ENCODE results near the gene DFFB.

The DFFB gene

GRCh38 chr1:3898994-3899753, 41.9 kb downstream of the DFFB start:
- H3K27me3 ChIP-seq (ENCODE audit: control insufficient read depth in 5 of 5, insufficient read depth in 4 of 5, low read length in 5 of 5), result peaks cover 0 to 4% (median 0%) of the 10 kb centered on the region in 5 donors
- peak overlapping the region; percentile 16 to 92 (median 90) for H3K9ac ChIP-seq (ENCODE audit: low read length in 5 of 5)
- peaks cover 0 to 14% (median 4%) of the 10 kb centered on the region in 5 donors for H3K9me3 ChIP-seq (ENCODE audit: control insufficient read depth in 5 of 5, low read length in 5 of 5)
- peak overlapping the region; percentile 94 for H3K27ac ChIP-seq (ENCODE audit: low read depth, low read length)
- peaks cover 0 to 15% (median 6%) of the 10 kb centered on the region in 5 donors for H3K36me3 ChIP-seq (ENCODE audit: control insufficient read depth in 5 of 5, insufficient read depth in 5 of 5, low read length in 5 of 5)
- H3K4me1 ChIP-seq (ENCODE audit: control insufficient read depth in 5 of 5, insufficient read depth in 5 of 5, low read length in 5 of 5), result peaks cover 7 to 19% (median 10%) of the 10 kb centered on the region in 5 donors
- H3K4me3 ChIP-seq (ENCODE audit: low read depth in 1 of 5, low read length in 5 of 5), result peak overlapping the region; percentile 84 to 99 (median 93)

GRCh38 chr1:3899754-3900149, 42.5 kb downstream of the DFFB start:
- peak overlapping the region; percentile 16 to 92 (median 90) for H3K9ac ChIP-seq (ENCODE audit: low read length in 5 of 5)
- peaks cover 0 to 4% (median 0%) of the 10 kb centered on the region in 5 donors for H3K27me3 ChIP-seq (ENCODE audit: control insufficient read depth in 5 of 5, insufficient read depth in 4 of 5, low read length in 5 of 5)
- H3K4me1 ChIP-seq (ENCODE audit: control insufficient read depth in 5 of 5, insufficient read depth in 5 of 5, low read length in 5 of 5), result peaks cover 7 to 19% (median 10%) of the 10 kb centered on the region in 5 donors
- peaks cover 0 to 14% (median 4%) of the 10 kb centered on the region in 5 donors for H3K9me3 ChIP-seq (ENCODE audit: control insufficient read depth in 5 of 5, low read length in 5 of 5)
- peak overlapping the region; percentile 94 for H3K27ac ChIP-seq (ENCODE audit: low read depth, low read length)
- H3K36me3 ChIP-seq (ENCODE audit: control insufficient read depth in 5 of 5, insufficient read depth in 5 of 5, low read length in 5 of 5), result peaks cover 0 to 13% (median 4%) of the 10 kb centered on the region in 5 donors
- H3K4me3 ChIP-seq (ENCODE audit: low read depth in 1 of 5, low read length in 5 of 5), result peak overlapping the region; percentile 84 to 99 (median 93)

GRCh38 chr1:3900150-3900968, 43.1 kb downstream of the DFFB start, which contains the start of gene C1orf174:
TSS of gene C1orf174 (minus strand) at chr1:3900272. CDS start at chr1:3900186, 86 bp downstream.
- H3K27ac ChIP-seq (ENCODE audit: low read depth, low read length), result peak within 1 kb of the TSS; percentile 94
- H3K4me1 ChIP-seq (ENCODE audit: control insufficient read depth in 5 of 5, insufficient read depth in 5 of 5, low read length in 5 of 5), result peaks cover 7 to 19% (median 10%) of the 10 kb centered on the region in 5 donors
- peaks cover 0 to 4% (median 0%) of the 10 kb centered on the region in 5 donors for H3K27me3 ChIP-seq (ENCODE audit: control insufficient read depth in 5 of 5, insufficient read depth in 4 of 5, low read length in 5 of 5)
- peaks cover 0 to 7% (median 0%) of the 10 kb centered on the region in 5 donors for H3K36me3 ChIP-seq (ENCODE audit: control insufficient read depth in 5 of 5, insufficient read depth in 5 of 5, low read length in 5 of 5)
- H3K4me3 ChIP-seq (ENCODE audit: low read depth in 1 of 5, low read length in 5 of 5), result peak within 1 kb of the TSS; percentile 84 to 99 (median 93)
- peaks cover 0 to 14% (median 4%) of the 10 kb centered on the region in 5 donors for H3K9me3 ChIP-seq (ENCODE audit: control insufficient read depth in 5 of 5, low read length in 5 of 5)
- H3K9ac ChIP-seq (ENCODE audit: low read length in 5 of 5), result peak within 1 kb of the TSS; percentile 84 to 92 (median 90)

- Histone ChIP-seq H3K27me3 (ENCODE audit: control insufficient read depth in 5 of 5, insufficient read depth in 4 of 5, low read length in 5 of 5) (peaks cover 0 to 4% (median 1%) of the 10 kb centered on the region in 5 donors), H3K4me3 (ENCODE audit: low read depth in 1 of 5, low read length in 5 of 5) (peak overlapping the region in 4 of 5 donors; percentile 84 to 99 (median 95)), H3K27ac (ENCODE audit: low read depth, low read length) (peak overlapping the region; percentile 94), H3K36me3 (ENCODE audit: control insufficient read depth in 5 of 5, insufficient read depth in 5 of 5, low read length in 5 of 5) (no peaks in the 10 kb centered on the region), H3K9ac (ENCODE audit: low read length in 5 of 5) (peak overlapping the region in 4 of 5 donors; percentile 69 to 92 (median 88)), H3K9me3 (ENCODE audit: control insufficient read depth in 5 of 5, low read length in 5 of 5) (peaks cover 0 to 14% (median 4%) of the 10 kb centered on the region in 5 donors), H3K4me1 (ENCODE audit: control insufficient read depth in 5 of 5, insufficient read depth in 5 of 5, low read length in 5 of 5) (peaks cover 7 to 19% (median 10%) of the 10 kb centered on the region in 5 donors)
Measured at GRCh38 chr1:3900969-3901529, 43.8 kb downstream of the DFFB start.

GRCh38 chr1:3902111-3902511, 44.8 kb downstream of the DFFB start:
- no peak overlapping the region for H3K4me3 ChIP-seq (ENCODE audit: low read depth in 1 of 5, low read length in 5 of 5)
- no peak overlapping the region for H3K9ac ChIP-seq (ENCODE audit: low read length in 5 of 5)
- peaks cover 0 to 14% (median 4%) of the 10 kb centered on the region in 5 donors for H3K9me3 ChIP-seq (ENCODE audit: control insufficient read depth in 5 of 5, low read length in 5 of 5)
- no peak overlapping the region for H3K27ac ChIP-seq (ENCODE audit: low read depth, low read length)
- peaks cover 7 to 21% (median 10%) of the 10 kb centered on the region in 5 donors for H3K4me1 ChIP-seq (ENCODE audit: control insufficient read depth in 5 of 5, insufficient read depth in 5 of 5, low read length in 5 of 5)
- H3K27me3 ChIP-seq (ENCODE audit: control insufficient read depth in 5 of 5, insufficient read depth in 4 of 5, low read length in 5 of 5), result peaks cover 0 to 4% (median 2%) of the 10 kb centered on the region in 5 donors
- no peaks in the 10 kb centered on the region for H3K36me3 ChIP-seq (ENCODE audit: control insufficient read depth in 5 of 5, insufficient read depth in 5 of 5, low read length in 5 of 5)

- Histone ChIP-seq H3K4me3 (ENCODE audit: low read depth in 1 of 5, low read length in 5 of 5) (no peak overlapping the region), H3K4me1 (ENCODE audit: control insufficient read depth in 5 of 5, insufficient read depth in 5 of 5, low read length in 5 of 5) (peaks cover 7 to 23% (median 10%) of the 10 kb centered on the region in 5 donors), H3K27me3 (ENCODE audit: control insufficient read depth in 5 of 5, insufficient read depth in 4 of 5, low read length in 5 of 5) (peaks cover 0 to 7% (median 2%) of the 10 kb centered on the region in 5 donors), H3K36me3 (ENCODE audit: control insufficient read depth in 5 of 5, insufficient read depth in 5 of 5, low read length in 5 of 5) (no peaks in the 10 kb centered on the region), H3K9me3 (ENCODE audit: control insufficient read depth in 5 of 5, low read length in 5 of 5) (peaks cover 0 to 10% (median 4%) of the 10 kb centered on the region in 5 donors), H3K9ac (ENCODE audit: low read length in 5 of 5) (no peak overlapping the region), H3K27ac (ENCODE audit: low read depth, low read length) (no peak overlapping the region)
Measured at GRCh38 chr1:3902571-3903091, 45.4 kb downstream of the DFFB start.

- Histone ChIP-seq H3K36me3 (ENCODE audit: control insufficient read depth in 5 of 5, insufficient read depth in 5 of 5, low read length in 5 of 5) (no peaks in the 10 kb centered on the region), H3K9ac (ENCODE audit: low read length in 5 of 5) (no peak overlapping the region), H3K9me3 (ENCODE audit: control insufficient read depth in 5 of 5, low read length in 5 of 5) (peaks cover 0 to 3% (median 0%) of the 10 kb centered on the region in 5 donors), H3K4me3 (ENCODE audit: low read depth in 1 of 5, low read length in 5 of 5) (no peak overlapping the region), H3K4me1 (ENCODE audit: control insufficient read depth in 5 of 5, insufficient read depth in 5 of 5, low read length in 5 of 5) (peaks cover 7 to 23% (median 10%) of the 10 kb centered on the region in 5 donors), H3K27ac (ENCODE audit: low read depth, low read length) (no peak overlapping the region), H3K27me3 (ENCODE audit: control insufficient read depth in 5 of 5, insufficient read depth in 4 of 5, low read length in 5 of 5) (peaks cover 0 to 7% (median 4%) of the 10 kb centered on the region in 5 donors)
Measured at GRCh38 chr1:3903141-3904005, 46.1 kb downstream of the DFFB start.

- Histone ChIP-seq H3K9ac (ENCODE audit: low read length in 5 of 5) (no peak overlapping the region), H3K9me3 (ENCODE audit: control insufficient read depth in 5 of 5, low read length in 5 of 5) (no peaks in the 10 kb centered on the region), H3K27ac (ENCODE audit: low read depth, low read length) (no peak overlapping the region), H3K27me3 (ENCODE audit: control insufficient read depth in 5 of 5, insufficient read depth in 4 of 5, low read length in 5 of 5) (peaks cover 0 to 7% (median 4%) of the 10 kb centered on the region in 5 donors), H3K36me3 (ENCODE audit: control insufficient read depth in 5 of 5, insufficient read depth in 5 of 5, low read length in 5 of 5) (no peaks in the 10 kb centered on the region), H3K4me1 (ENCODE audit: control insufficient read depth in 5 of 5, insufficient read depth in 5 of 5, low read length in 5 of 5) (peaks cover 6 to 21% (median 7%) of the 10 kb centered on the region in 5 donors), H3K4me3 (ENCODE audit: low read depth in 1 of 5, low read length in 5 of 5) (no peak overlapping the region)
Measured at GRCh38 chr1:3904006-3904842, 46.9 kb downstream of the DFFB start.

Data from subcutaneous abdominal adipose tissue (tissue), 5 donors.